ENCODE measurements around the gene CCDC182. TPM values are rescaled to one million over a fixed set of nuclear protein-coding genes. Genes with fewer than 3 reads are reported as not detected.
A peak's percentile ranks its signal among the peaks of the same experiment; 100 is the strongest.

The CCDC182 gene
- total and polyA plus RNA-seq, 2 of the 13 experiments (the other 11 are each of a cell fraction or from before 2014, with no cell fraction given) = not detected

- 10% methylated on average over 2 of the region's 2 CpGs for WGBS (ENCODE audit: low lambda C conversion rate)
- peaks cover 4 to 66% of the 10 kb centered on the region in 2 experiments; a peak in 4 of 5 replicates for H3K27me3 ChIP-seq (ENCODE audit: control insufficient read depth in 1 of 2, insufficient read depth in 2 of 2, low read length in 2 of 2)
These were observed 21.3 kb upstream of the CCDC182 start for GRCh38 chr17:57766318-57766943.

More at GRCh38 chr17:57766318-57766943, 21.3 kb upstream of the CCDC182 start:
- peak; percentile 19; the same call in 1 of the 3 replicates for ATAC-seq
- Histone ChIP-seq H3K4me2 (ENCODE audit: low read depth, low read length) (no peak overlapping the region), H4K20me1 (ENCODE audit: insufficient read depth, low read length) (no peaks in the 10 kb centered on the region), H3K79me2 (ENCODE audit: insufficient read depth, low read length) (no peaks in the 10 kb centered on the region), H2AFZ (ENCODE audit: low read length) (no peak overlapping the region), H3K4me1 (ENCODE audit: insufficient read depth, low read length) (peaks cover 10% of the 10 kb centered on the region), H3K36me3 (replicated peaks in 1 of 2; ENCODE audit: control insufficient read depth in 1 of 2, insufficient read depth in 2 of 2, low read length in 2 of 2) (no peaks in the 10 kb centered on the region), H3K9me3 (ENCODE audit: low read length) (no peaks in the 10 kb centered on the region), H3K27ac (ENCODE audit: extremely low read length, insufficient read depth, low read length) (no peak overlapping the region), H3K9ac (ENCODE audit: insufficient read depth, low read depth, low read length) (no peak overlapping the region), H3K4me3 (replicated peaks in 1 of 3; ENCODE audit: insufficient read depth in 1 of 3, low read depth in 2 of 3, low read length in 3 of 3) (no peak overlapping the region)
- ChIA-PET CTCF (ENCODE audit: low intra/inter-chr PET ratio, low total read pairs) (no interaction called here), POLR2A (no interaction called here)
- no TSS peak for BruUV-seq (replicated peaks)
- in situ Hi-C loops (cut with HindIII; ENCODE audit: extremely low pct_ligation_motif_present, low pct_unique_long_range_greater_than_20kb) = no loop called here
- TF ChIP-seq ZSCAN21 (CRISPR knock-in tag; IDR thresholded peaks at IDR 0.05; ENCODE audit: borderline replicate concordance) (no peak), ZNF570 (CRISPR knock-in tag; IDR thresholded peaks at IDR 0.05; ENCODE audit: borderline replicate concordance) (no peak), ZNF550 (CRISPR knock-in tag; IDR thresholded peaks at IDR 0.05; ENCODE audit: borderline replicate concordance) (no peak), HNRNPL (IDR thresholded peaks at IDR 0.05; ENCODE audit: low read depth, low read length) (no peak), EZH2 (conservative IDR thresholded peaks at IDR 0.05; ENCODE audit: low read depth, low read length) (no peak), MXD3 (CRISPR knock-in tag; IDR thresholded peaks at IDR 0.05) (no peak), THAP7 (CRISPR knock-in tag; IDR thresholded peaks at IDR 0.05) (no peak), KDM3A (CRISPR knock-in tag; IDR thresholded peaks at IDR 0.05; ENCODE audit: low read depth) (no peak), ZNF816 (CRISPR knock-in tag; IDR thresholded peaks at IDR 0.05; ENCODE audit: borderline replicate concordance) (no peak), RAD21 (CRISPR knock-in tag; IDR thresholded peaks at IDR 0.05) (no peak), ARHGAP35 (CRISPR knock-in tag; IDR thresholded peaks at IDR 0.05; ENCODE audit: borderline replicate concordance) (no peak), ZNF468 (CRISPR knock-in tag; IDR thresholded peaks at IDR 0.05) (no peak), SMARCE1 (IDR thresholded peaks at IDR 0.05; ENCODE audit: borderline replicate concordance) (no peak), FOSL1 (CRISPR knock-in tag; IDR thresholded peaks at IDR 0.05; ENCODE audit: borderline replicate concordance) (no peak)
- no peak for DNase-seq (ENCODE audit: low spot score)
- intact Hi-C loops (cut with micrococcal nuclease; ENCODE audit: unreplicated experiment) = no loop called here
- FAIRE-seq = no peak

Measured in HepG2 (cell line).